ENCODE measurements around the gene TOMM34.

The TOMM34 gene

DNA sequence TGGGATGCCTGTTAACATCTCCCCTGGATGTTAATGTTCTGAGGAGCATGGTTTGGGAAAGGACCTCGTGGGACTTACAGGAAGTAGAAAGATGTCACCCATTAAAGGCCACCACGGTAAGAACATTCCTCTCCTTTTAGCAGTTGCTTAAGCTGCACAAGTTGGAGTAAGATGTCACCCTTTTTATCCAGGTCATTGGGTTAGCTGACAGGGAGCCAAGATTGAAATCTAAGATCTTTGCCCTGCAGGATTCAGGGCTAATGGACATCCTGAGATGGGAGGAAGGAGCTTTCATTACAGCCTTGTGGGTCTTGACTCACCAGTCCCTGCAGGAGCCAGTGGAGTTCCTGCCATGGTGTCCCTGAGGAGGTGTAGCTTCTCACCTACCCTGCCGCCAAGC lies 28.3 kb downstream of the TOMM34 start:
- intact Hi-C loops (cut with DNase I; ENCODE audit: low total_unique reads), result no loop called here
- peaks cover 0 to 61% (median 8%) of the 10 kb centered on the region in 3 donors for H3K36me3 ChIP-seq
- no peak for DNase-seq
- no peak overlapping the region for H3K4me3 ChIP-seq
- H3K27ac ChIP-seq, result no peak overlapping the region
- no peaks in the 10 kb centered on the region for H3K27me3 ChIP-seq
- no peaks in the 10 kb centered on the region for H3K4me1 ChIP-seq
- no peaks in the 10 kb centered on the region for H3K9me3 ChIP-seq
- no peak for TF ChIP-seq CTCF (IDR thresholded peaks at IDR 0.05)

- Histone ChIP-seq H3K27ac (no peak overlapping the region), H3K4me3 (no peak overlapping the region), H3K27me3 (no peaks in the 10 kb centered on the region), H3K9me3 (no peaks in the 10 kb centered on the region), H3K36me3 (peaks cover 0 to 48% (median 8%) of the 10 kb centered on the region in 3 donors), H3K4me1 (no peaks in the 10 kb centered on the region)
- intact Hi-C loops (cut with DNase I; ENCODE audit: low total_unique reads), result no loop called here
- DNase-seq, result no peak
- TF ChIP-seq CTCF (IDR thresholded peaks at IDR 0.05), result no peak
These were observed 29.6 kb downstream of the TOMM34 start for GRCh38 chr20:44930517-44931168.

- H3K9me3 ChIP-seq, result no peaks in the 10 kb centered on the region
- intact Hi-C loops (cut with DNase I; ENCODE audit: low total_unique reads), result no loop called here
- H3K36me3 ChIP-seq, result peaks cover 0 to 42% (median 8%) of the 10 kb centered on the region in 3 donors
- no peak for TF ChIP-seq CTCF (IDR thresholded peaks at IDR 0.05)
- H3K27me3 ChIP-seq, result no peaks in the 10 kb centered on the region
- no peak overlapping the region for H3K4me3 ChIP-seq
- H3K27ac ChIP-seq, result no peak overlapping the region
- no peak for DNase-seq
- H3K4me1 ChIP-seq, result no peaks in the 10 kb centered on the region
These were observed 31.6 kb downstream of the TOMM34 start for GRCh38 chr20:44928595-44928994.

- H3K27ac ChIP-seq, result no peak overlapping the region
- H3K27me3 ChIP-seq, result no peaks in the 10 kb centered on the region
- no peaks in the 10 kb centered on the region for H3K4me1 ChIP-seq
- DNase-seq, result no peak
- H3K4me3 ChIP-seq, result no peak overlapping the region
- H3K36me3 ChIP-seq, result peaks cover 0 to 20% (median 9%) of the 10 kb centered on the region in 3 donors
- H3K9me3 ChIP-seq, result no peaks in the 10 kb centered on the region
- no peak for TF ChIP-seq CTCF (IDR thresholded peaks at IDR 0.05)
- intact Hi-C loops (cut with DNase I; ENCODE audit: low total_unique reads), result no loop called here
These were observed 35.7 kb downstream of the TOMM34 start for GRCh38 chr20:44924541-44924940.

- Histone ChIP-seq H3K36me3 (peaks cover 0 to 33% (median 9%) of the 10 kb centered on the region in 3 donors), H3K4me3 (no peak overlapping the region), H3K27ac (no peak overlapping the region), H3K9me3 (no peaks in the 10 kb centered on the region), H3K4me1 (no peaks in the 10 kb centered on the region), H3K27me3 (no peaks in the 10 kb centered on the region)
- TF ChIP-seq CTCF (IDR thresholded peaks at IDR 0.05), result no peak
- intact Hi-C loops (cut with DNase I; ENCODE audit: low total_unique reads), result no loop called here
- no peak for DNase-seq
These were observed 38.8 kb downstream of the TOMM34 start for GRCh38 chr20:44921447-44921846.

DNA sequence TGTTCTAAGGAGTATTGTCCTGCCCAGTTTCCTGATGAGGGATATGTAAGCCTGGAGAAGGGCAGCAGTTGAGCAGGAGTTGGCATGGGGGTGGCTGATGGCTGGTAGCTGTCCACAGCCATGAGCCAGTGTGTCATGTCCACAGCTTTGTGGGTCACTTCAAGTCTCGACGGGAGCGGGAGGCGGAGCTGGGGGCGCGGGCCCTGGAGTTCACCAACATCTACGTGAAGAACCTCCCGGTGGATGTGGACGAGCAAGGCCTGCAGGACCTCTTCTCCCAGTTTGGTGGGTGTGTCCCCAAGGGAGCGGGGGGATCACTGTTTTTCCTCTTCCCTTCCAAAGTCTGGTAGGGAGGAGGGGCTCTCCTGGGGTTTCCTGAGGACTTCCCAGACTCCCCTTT lies 41.4 kb downstream of the TOMM34 start:
- peaks cover 0 to 37% (median 9%) of the 10 kb centered on the region in 3 donors for H3K36me3 ChIP-seq
- H3K4me1 ChIP-seq, result no peaks in the 10 kb centered on the region
- TF ChIP-seq CTCF (IDR thresholded peaks at IDR 0.05), result no peak
- H3K27ac ChIP-seq, result no peak overlapping the region
- no peak overlapping the region for H3K4me3 ChIP-seq
- DNase-seq, result no peak
- intact Hi-C loops (cut with DNase I; ENCODE audit: low total_unique reads), result no loop called here
- H3K9me3 ChIP-seq, result no peaks in the 10 kb centered on the region
- H3K27me3 ChIP-seq, result no peaks in the 10 kb centered on the region
